ENCODE data around the gene DNAJC13.

DNAJC13 gene

GRCh38 chr3:132521901-132522300 lies 104.6 kb downstream of the DNAJC13 start:
- no peak for DNase-seq (ENCODE audit: low spot score)
- TF ChIP-seq CTCF (IDR thresholded peaks at IDR 0.05), result no peak

GRCh38 chr3:132522353-132522752 lies 105.1 kb downstream of the DNAJC13 start:
- no peak for TF ChIP-seq CTCF (IDR thresholded peaks at IDR 0.05)
- DNase-seq (ENCODE audit: low spot score), result no peak
- Histone ChIP-seq H3K27ac (no peak overlapping the region), H3K4me3 (peak overlapping the region; percentile 29)

More at GRCh38 chr3:132521901-132522300, 104.6 kb downstream of the DNAJC13 start:
- Histone ChIP-seq H3K4me3 (peak overlapping the region; percentile 29), H3K27ac (no peak overlapping the region)

GRCh38 chr3:132530624-132531023 lies 113.3 kb downstream of the DNAJC13 start:
- H3K27ac ChIP-seq, result no peak overlapping the region
- no peak for TF ChIP-seq CTCF (IDR thresholded peaks at IDR 0.05)
- H3K4me3 ChIP-seq, result no peak overlapping the region
- DNase-seq (ENCODE audit: low spot score), result no peak

- Histone ChIP-seq H3K4me3 (no peak overlapping the region), H3K27ac (peak overlapping the region; percentile 12 to 59)
- peak; percentile 37 for TF ChIP-seq CTCF (IDR thresholded peaks at IDR 0.05)
- no peak for DNase-seq (ENCODE audit: low spot score)
Observed at GRCh38 chr3:132535575-132536441, 118.5 kb downstream of the DNAJC13 start.

DNA sequence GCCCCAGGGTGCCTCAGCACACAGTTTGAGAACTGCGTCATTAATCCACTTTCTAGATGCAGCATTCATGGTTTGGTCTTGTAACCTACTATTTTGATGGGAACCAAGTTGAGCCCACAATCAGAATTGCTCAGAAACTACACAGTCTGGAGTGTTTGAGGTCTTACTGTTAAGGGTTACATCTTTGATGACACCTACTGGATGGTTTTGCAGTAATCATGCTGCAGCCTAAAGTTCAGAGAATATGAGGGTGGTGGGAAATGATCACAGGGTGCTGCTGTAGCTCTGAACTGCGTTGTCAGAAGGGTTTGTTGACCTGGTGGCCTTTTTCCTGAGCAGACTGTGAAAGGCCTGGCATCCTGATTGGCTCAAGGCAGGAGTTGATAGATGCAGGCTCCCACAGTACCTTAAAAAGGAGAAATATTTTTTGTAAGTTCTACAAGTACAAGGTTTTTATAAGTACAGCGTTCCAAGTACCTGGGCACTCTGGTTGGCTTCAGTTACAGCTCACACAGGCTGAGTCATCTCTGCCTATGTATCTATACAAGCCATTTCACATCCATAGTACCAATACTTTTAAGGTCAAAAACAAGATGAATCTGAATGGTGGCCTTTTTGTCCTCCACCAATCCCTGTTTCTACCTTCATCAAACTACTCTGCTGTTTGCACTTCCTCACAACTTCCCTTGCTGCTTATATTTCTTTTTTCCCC lies 119.3 kb downstream of the DNAJC13 start:
- Histone ChIP-seq H3K4me3 (no peak overlapping the region), H3K27ac (peak overlapping the region; percentile 12 to 59)
- no peak for DNase-seq (ENCODE audit: low spot score)
- no peak for TF ChIP-seq CTCF (IDR thresholded peaks at IDR 0.05)

DNA sequence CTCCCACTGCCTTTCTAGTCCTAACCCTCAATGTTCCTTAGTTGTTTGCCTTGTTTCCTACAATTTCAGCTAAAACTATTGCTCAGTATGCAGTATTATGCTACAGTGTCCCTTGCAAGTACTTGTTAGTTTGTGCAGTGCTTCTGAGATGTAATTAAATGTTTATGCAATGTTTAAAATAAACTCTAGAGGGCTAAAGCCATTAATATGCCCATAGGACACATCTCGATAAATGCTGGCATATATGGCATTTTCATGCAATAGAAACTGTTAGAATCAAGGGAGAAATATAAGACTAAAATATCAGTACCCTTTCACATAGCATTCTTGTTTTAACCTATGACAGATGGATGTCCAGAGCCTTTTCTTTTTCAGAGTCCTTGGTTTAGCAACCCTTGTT lies 120.0 kb downstream of the DNAJC13 start:
- DNase-seq (ENCODE audit: low spot score), result no peak
- TF ChIP-seq CTCF (IDR thresholded peaks at IDR 0.05), result no peak
- H3K27ac ChIP-seq, result no peak overlapping the region
- no peak overlapping the region for H3K4me3 ChIP-seq
